AG09319 (cell line): ENCODE measurements around the gene HOXA3.

Experiments used
- DNase-seq: peaks from one replicate; pipeline ENCODE4 v3.0.0-alpha.2; 2010; ENCODE audit warnings: low read depth; ENCODE audit errors: extremely low read depth
- CTCF ChIP-seq: IDR thresholded peaks from 2 replicates; pipeline ENCODE4 v1.5.1; 2011; ENCODE audit warnings: low read depth, mild to moderate bottlenecking, inconsistent platforms, low read length, moderate library complexity

Gene HOXA3

GRCh38 chr7:27083646-27084045, 68.7 kb downstream of the HOXA3 start:
- no peak for TF ChIP-seq CTCF
- no peak for DNase-seq

GRCh38 chr7:27082171-27082570, 70.2 kb downstream of the HOXA3 start:
- no peak for DNase-seq
- no peak for TF ChIP-seq CTCF

GRCh38 chr7:27080844-27081436, 71.4 kb downstream of the HOXA3 start:
- DNase-seq: no peak
- no peak for TF ChIP-seq CTCF

GRCh38 chr7:27079234-27079975, 73.0 kb downstream of the HOXA3 start:
- DNase-seq: no peak
- TF ChIP-seq CTCF: no peak

- TF ChIP-seq CTCF: no peak
- DNase-seq: no peak
Observed at GRCh38 chr7:27078616-27079233, 73.7 kb downstream of the HOXA3 start.

GRCh38 chr7:27073076-27073475, 79.3 kb downstream of the HOXA3 start:
- DNase-seq: no peak
- no peak for TF ChIP-seq CTCF

GRCh38 chr7:27071622-27072390, 80.6 kb downstream of the HOXA3 start:
- DNase-seq: no peak
- TF ChIP-seq CTCF: no peak
